K562 (cell line): ENCODE results near the gene ZNF804A. TPM values are rescaled to one million over a fixed set of nuclear protein-coding genes. Genes with fewer than 3 reads are reported as not detected.
A peak's percentile ranks its signal among the peaks of the same experiment; 100 is the strongest.

Experiments used
- ATAC-seq: fragments of 200-7000 bp; cut with Tn5 transposase; 3 replicates; pipeline ENCODE4 v1.9.1; 2020; ENCODE audit warnings: moderate library complexity
- BruUV-seq: library from RNA; stranded (reverse); fragments of 400-500 nt; replicated peaks from 2 replicates; lab custom pipeline; 2021; lab: Mats Ljungman, UMichigan
- CTCF ChIA-PET: fragments of 300-600 bp; formaldehyde crosslinking; extraction: SDS; loops from one replicate; lab custom pipeline; 2021; ENCODE audit warnings: low intra/inter-chr PET ratio; lab: Yijun Ruan, JAX
- POLR2A ChIA-PET: fragments of 300-600, 350-650 bp; sonication (Branson Sonifier 250); formaldehyde crosslinking; extraction: SDS; loops from one replicate; lab custom pipeline; 2021; ENCODE audit warnings: antibody characterized with exemption, inconsistent platforms; lab: Yijun Ruan, JAX
- DNase-seq, 4 experiments: peaks; one replicate each; pipeline versions ENCODE4 v3.0.0 to v3.0.0-alpha.2; 2011 to 2018; ENCODE audit warnings: low spot score in 3 of 4, mixed read lengths in 3 of 4; ENCODE audit errors: extremely low read depth in 1 of 4
- FAIRE-seq: peaks from 2 replicates; lab custom pipeline; 2011; peaks lifted over from hg19 to GRCh38; lab: Jason Lieb, UNC
- H2AFZ ChIP-seq: 2 replicates; pipeline ENCODE4 v1.6.0; 2011; ENCODE audit warnings: low read depth, low read length, control low read depth, inconsistent platforms
- H3K27ac ChIP-seq: fragments of 200-600 bp; 3 replicates; pipeline ENCODE4 v1.8.0; 2011; ENCODE audit warnings: low read depth, mild to moderate bottlenecking, control low read depth, inconsistent platforms, low read length, moderate library complexity, mixed read lengths; ENCODE audit errors: extremely low read depth
- H3K27me3 ChIP-seq, 2 experiments: fragments of 300-600 bp in 1 of 2; 2 replicates in 1 of 2; 3 replicates in 1 of 2; pipeline versions ENCODE4 v1.6.0 to v1.8.0; 2011; ENCODE audit warnings: inconsistent platforms in 2 of 2, low read length in 2 of 2, mild to moderate bottlenecking in 1 of 2, mixed read lengths in 1 of 2, moderate library complexity in 1 of 2; ENCODE audit not compliant: control insufficient read depth in 2 of 2, insufficient read depth in 2 of 2
- H3K36me3 ChIP-seq: fragments of 300-600 bp; 3 replicates; pipeline ENCODE4 v1.8.0; 2011; ENCODE audit warnings: mild to moderate bottlenecking, low read length, inconsistent platforms; ENCODE audit not compliant: control insufficient read depth, insufficient read depth
- H3K4me1 ChIP-seq, 2 experiments: fragments of 200-600 bp in 1 of 2; replicated peaks in 1 of 2; 2 replicates in 1 of 2; 3 replicates in 1 of 2; pipeline versions ENCODE4 v1.5.1 to v1.8.0; 2011; ENCODE audit warnings: inconsistent platforms in 2 of 2, low read length in 2 of 2, mild to moderate bottlenecking in 1 of 2, mixed read lengths in 1 of 2, moderate library complexity in 1 of 2; ENCODE audit not compliant: control insufficient read depth in 2 of 2, insufficient read depth in 2 of 2
- H3K4me2 ChIP-seq: 2 replicates; pipeline ENCODE4 v1.6.1; 2011; ENCODE audit warnings: low read length, control low read depth, inconsistent platforms, mixed read lengths; ENCODE audit not compliant: insufficient read depth
- H3K4me3 ChIP-seq: fragments of 200-600 bp; sonication (generic), shearing (Covaris generic); 2 replicates; pipeline ENCODE4 v1.5.1; 2016; ENCODE audit warnings: control low read depth, inconsistent platforms
- H3K79me2 ChIP-seq: fragments of 200-600 bp; 3 replicates; pipeline ENCODE4 v1.8.0; 2011; ENCODE audit warnings: low read length, inconsistent platforms; ENCODE audit not compliant: control insufficient read depth, insufficient read depth
- H3K9ac ChIP-seq, 2 experiments: 2 replicates each; pipeline versions ENCODE4 v1.6.0 to v1.6.1; 2011; ENCODE audit warnings: low read depth in 2 of 2, low read length in 2 of 2, control low read depth in 1 of 2, inconsistent platforms in 1 of 2, mild to moderate bottlenecking in 1 of 2, mixed read lengths in 1 of 2; ENCODE audit not compliant: insufficient read depth in 1 of 2
- H3K9me1 ChIP-seq: one replicate; pipeline ENCODE4 v1.6.0; 2011; ENCODE audit warnings: inconsistent platforms, mild to moderate bottlenecking, low read length, moderate library complexity; ENCODE audit not compliant: control insufficient read depth, insufficient read depth
- H3K9me3 ChIP-seq: replicated peaks from 2 replicates; pipeline ENCODE4 v1.5.1; 2011; ENCODE audit warnings: low read depth, low read length, inconsistent platforms; ENCODE audit not compliant: control insufficient read depth, insufficient read depth
- H4K20me1 ChIP-seq: replicated peaks from 2 replicates; pipeline ENCODE4 v1.6.1; 2011; ENCODE audit warnings: low read length, inconsistent platforms, mixed read lengths; ENCODE audit not compliant: control insufficient read depth, insufficient read depth
- BMI1 ChIP-seq: fragments of 150-350 bp; IDR thresholded peaks from 2 replicates; pipeline ENCODE4 v1.6.1; 2014; ENCODE audit warnings: low read length
- CAMTA2 ChIP-seq: fragments of 250-450 bp; sonication (Bioruptor Pico); conservative IDR thresholded peaks from 2 replicates; pipeline ENCODE4 v1.5.1; 2022
- KLF1 ChIP-seq: fragments of 450-650 bp; IDR thresholded peaks from 2 replicates; pipeline ENCODE4 v1.6.1; 2016; ENCODE audit warnings: missing genetic modification characterization, missing compliant biosample characterization
- NFIC ChIP-seq: fragments of 450-650 bp; IDR thresholded peaks from 2 replicates; pipeline ENCODE4 v1.6.1; 2017; ENCODE audit warnings: mild to moderate bottlenecking, inconsistent platforms
- NFXL1 ChIP-seq: fragments of 450-650 bp; formaldehyde crosslinking; IDR thresholded peaks from 2 replicates; pipeline ENCODE4 v1.4.0; 2021; ENCODE audit warnings: mild to moderate bottlenecking
- SP1 ChIP-seq: sonication (generic); formaldehyde crosslinking; IDR thresholded peaks from 2 replicates; pipeline ENCODE4 v1.8.1; 2022; ENCODE audit warnings: mild to moderate bottlenecking, missing genetic modification reagents
- ZNF239 ChIP-seq: fragments of 250-450 bp; sonication (Bioruptor Pico); IDR thresholded peaks from 2 replicates; pipeline ENCODE4 v1.4.0; 2020; ENCODE audit warnings: mild to moderate bottlenecking
- WGBS: fragments of 100-300 bp; shearing (Covaris generic); methylation state at CpG from one replicate; pipeline ENCODE4 v1.1.6; 2016; ENCODE audit warnings: low coverage, mixed read lengths; ENCODE audit not compliant: insufficient coverage; ENCODE audit errors: missing lambda C conversion rate; 5-methylcytosine and 5-hydroxymethylcytosine counted together
- in situ Hi-C: fragments of 300-500 bp; cut with MboI; formaldehyde crosslinking; loops from 4 replicates; pipeline ENCODE4 v1.15.0; 2018; ENCODE audit warnings: inconsistent platforms, mixed read lengths
- intact Hi-C: fragments of 100-400 bp; cut with micrococcal nuclease; formaldehyde crosslinking; loops from 2 replicates; pipeline ENCODE4 v1.14.2; 2022
- polyA plus RNA-seq, 8 experiments: library from polyadenylated mRNA; depleted of rRNA in 4 of 8; stranded (reverse) in 5 of 8; unstranded in 3 of 8; fragments of >200 nt; fragmentation: Nextera tagmentation in 2 of 8; fragmentation: Illumina TruSeq in 1 of 8; extraction: Ambion mirVana in 2 of 8; extraction: Trizol in 1 of 8; gene quantifications; 2 replicates each; pipeline versions ENCODE4 v1.2.1 to v1.2.3, GENCODE V29; 2011 to 2014; ENCODE audit warnings: inconsistent platforms in 1 of 8, missing spikeins in 1 of 8
- total RNA-seq, 7 experiments: library from RNA; depleted of rRNA in 6 of 7; stranded (reverse); fragments of >200 nt in 6 of 7; fragmentation: Illumina TruSeq in 2 of 7; extraction: Trizol in 2 of 7; gene quantifications; 2 replicates each; pipeline versions ENCODE4 v1.2.1 to v1.2.3, GENCODE V29; 2011 to 2021; ENCODE audit warnings: low replicate concordance in 1 of 7
- TF ChIP-seq, protein P1 (sequence below): fragments of 250-450 bp; sonication (Bioruptor Pico); IDR thresholded peaks from 2 replicates; pipeline ENCODE4 v1.5.0; 2021; ENCODE audit warnings: mild to moderate bottlenecking, moderate library complexity
- TF ChIP-seq, protein P2 (sequence below): conservative IDR thresholded peaks from 2 replicates; pipeline ENCODE4 v1.6.1; 2011; ENCODE audit warnings: low read depth, mild to moderate bottlenecking, low read length; ENCODE audit not compliant: control insufficient read depth

The ZNF804A gene
- total and polyA plus RNA-seq, 9 of the 15 experiments (the other 6 are each of a cell fraction or from before 2014, with no cell fraction given): 0.01 to 1.2 (median 0.73) TPM

DNA sequence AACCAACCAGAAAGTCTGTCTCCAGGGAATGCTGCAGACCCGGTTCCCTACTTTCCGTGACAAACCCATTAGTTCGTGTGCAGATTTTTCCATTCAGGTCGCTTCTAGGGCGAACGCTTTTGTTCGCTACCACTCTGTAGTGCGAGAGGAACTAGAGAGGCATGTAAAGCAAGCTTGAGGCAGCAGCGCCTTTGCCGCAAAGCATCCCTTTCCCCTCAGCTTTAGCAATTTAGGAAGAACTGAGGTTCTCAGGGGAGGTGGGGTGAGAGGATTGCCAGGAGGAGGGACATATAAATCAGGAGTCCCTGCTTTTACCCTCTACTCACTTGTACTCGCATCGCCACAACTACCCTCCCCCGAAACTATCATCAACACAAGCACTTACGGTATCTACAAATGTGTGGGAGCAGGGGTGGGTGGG, 748 bp upstream of the ZNF804A start:
- CTCF ChIA-PET: no interaction called here
- WGBS: 17% methylated on average over 14 of the region's 14 CpGs
- Histone ChIP-seq H3K9ac (no peak overlapping the region), H3K4me2 (no peak overlapping the region), H3K27me3 (no peaks in the 10 kb centered on the region), H3K79me2 (peaks cover 25% of the 10 kb centered on the region), H3K9me3 (no peaks in the 10 kb centered on the region), H3K36me3 (no peaks in the 10 kb centered on the region)
- intact Hi-C loops: no loop called here
- POLR2A ChIA-PET: no interaction called here
- BruUV-seq: no TSS peak
- no peak for DNase-seq
- no peak for FAIRE-seq
- TF ChIP-seq KLF1 (tag) (no peak), BMI1 (no peak), CAMTA2 (CRISPR knock-in tag) (no peak), ZNF239 (CRISPR knock-in tag) (no peak), NFIC (no peak), SP1 (no peak), NFXL1 (CRISPR knock-in tag) (no peak)
- TF ChIP-seq, protein P1, sequence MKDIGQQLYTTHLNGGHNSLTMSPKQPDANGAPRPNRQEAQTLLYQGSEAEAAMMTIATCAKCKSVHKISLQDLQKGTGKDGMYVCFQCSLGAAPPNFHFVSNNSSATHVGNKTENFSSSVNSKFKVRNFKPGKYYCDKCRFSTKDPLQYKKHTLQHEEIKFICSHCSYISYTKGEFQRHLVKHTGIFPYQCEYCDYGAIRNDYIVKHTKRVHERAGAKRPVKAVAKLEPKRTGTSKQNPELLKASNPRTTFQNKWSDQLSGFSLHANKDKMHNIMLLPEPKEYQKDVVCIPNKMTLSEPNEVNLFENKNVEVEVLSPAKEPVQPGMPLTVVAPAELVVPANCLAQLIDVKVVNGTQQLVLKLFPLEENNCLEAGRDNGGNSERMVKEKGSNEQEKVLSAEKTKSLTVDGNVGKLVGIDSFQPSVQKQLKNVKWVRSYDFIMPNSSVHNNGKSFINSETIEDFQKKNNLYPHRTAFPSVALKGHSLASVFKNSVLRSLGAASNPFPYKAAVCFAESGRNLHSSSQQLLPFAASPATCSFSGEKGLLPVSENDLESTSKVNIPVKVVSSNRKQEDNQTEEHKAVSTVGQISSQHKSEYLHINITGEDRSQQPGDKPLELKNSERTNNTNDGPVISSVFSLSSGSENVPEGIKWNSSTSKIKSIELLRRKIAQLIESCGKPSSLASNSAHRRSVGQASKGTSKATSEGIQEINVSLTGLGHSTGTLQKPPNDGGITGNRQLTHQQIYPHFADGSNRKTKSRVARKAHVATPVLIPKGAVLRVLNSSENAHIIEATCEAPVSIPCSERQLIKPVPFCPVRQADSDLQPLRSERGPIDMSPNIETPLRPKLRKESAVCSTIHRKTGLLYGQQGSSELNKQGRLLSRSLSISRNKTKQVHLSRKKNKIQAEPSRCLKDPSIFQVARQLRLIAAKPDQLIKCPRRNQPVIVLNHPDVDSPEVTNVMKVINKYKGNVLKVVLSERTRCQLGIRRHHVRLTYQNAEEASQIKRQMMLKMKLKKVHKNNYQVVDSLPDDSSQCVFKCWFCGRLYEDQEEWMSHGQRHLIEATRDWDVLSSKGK (CRISPR knock-in tag): no peak
- TF ChIP-seq, protein P2, sequence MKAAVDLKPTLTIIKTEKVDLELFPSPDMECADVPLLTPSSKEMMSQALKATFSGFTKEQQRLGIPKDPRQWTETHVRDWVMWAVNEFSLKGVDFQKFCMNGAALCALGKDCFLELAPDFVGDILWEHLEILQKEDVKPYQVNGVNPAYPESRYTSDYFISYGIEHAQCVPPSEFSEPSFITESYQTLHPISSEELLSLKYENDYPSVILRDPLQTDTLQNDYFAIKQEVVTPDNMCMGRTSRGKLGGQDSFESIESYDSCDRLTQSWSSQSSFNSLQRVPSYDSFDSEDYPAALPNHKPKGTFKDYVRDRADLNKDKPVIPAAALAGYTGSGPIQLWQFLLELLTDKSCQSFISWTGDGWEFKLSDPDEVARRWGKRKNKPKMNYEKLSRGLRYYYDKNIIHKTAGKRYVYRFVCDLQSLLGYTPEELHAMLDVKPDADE: no peak
- TF ChIP-seq, all 486 proteins: peak for 0
- ATAC-seq: 0 out of 3 replicates have a peak, but pooled peaks have one; percentile 8
- no peaks in the 10 kb centered on the region for H3K9me1 ChIP-seq
- in situ Hi-C loops: no loop called here
- H3K4me1 ChIP-seq: peaks cover 0 to 8% of the 10 kb centered on the region in 2 experiments; a peak in 1 of 5 replicates
- H4K20me1 ChIP-seq: no peaks in the 10 kb centered on the region
- H3K27ac ChIP-seq: no peak overlapping the region
- H3K4me3 ChIP-seq: peak overlapping the region; percentile 36; the same call in 1 of the 2 replicates
- H2AFZ ChIP-seq: no peak overlapping the region
